ENCODE measurements around the gene DNAH6.

Gene DNAH6

GRCh38 chr2:84631047-84631446 lies 114.7 kb downstream of the DNAH6 start:
- DNase-seq: peak; percentile 81

- no peak for DNase-seq
Measured at GRCh38 chr2:84631985-84632384, 115.7 kb downstream of the DNAH6 start.

- no peak for DNase-seq
Measured at GRCh38 chr2:84636080-84636971, 120.0 kb downstream of the DNAH6 start.

- DNase-seq: no peak
Measured at GRCh38 chr2:84639751-84640150, 123.5 kb downstream of the DNAH6 start.

- DNase-seq: peak; percentile 16
Measured at GRCh38 chr2:84640411-84640810, 124.1 kb downstream of the DNAH6 start.

- no peak for DNase-seq
Measured at GRCh38 chr2:84641021-84641420, 124.7 kb downstream of the DNAH6 start.

GRCh38 chr2:84643991-84644390 lies 127.7 kb downstream of the DNAH6 start:
- DNase-seq: no peak

- DNase-seq: no peak
Measured at GRCh38 chr2:84646514-84646913, 130.2 kb downstream of the DNAH6 start.

GRCh38 chr2:84647267-84647666 lies 131.0 kb downstream of the DNAH6 start:
- no peak for DNase-seq

GRCh38 chr2:84649058-84649457 lies 132.8 kb downstream of the DNAH6 start:
- no peak for DNase-seq

- DNase-seq: no peak
Measured at GRCh38 chr2:84649487-84650142, 133.3 kb downstream of the DNAH6 start.

GRCh38 chr2:84652431-84652830 lies 136.1 kb downstream of the DNAH6 start:
- no peak for DNase-seq

GRCh38 chr2:84653302-84653701 lies 137.0 kb downstream of the DNAH6 start:
- DNase-seq: no peak

- DNase-seq: no peak
Measured at GRCh38 chr2:84654414-84654813, 138.1 kb downstream of the DNAH6 start.

- no peak for DNase-seq
Measured at GRCh38 chr2:84669122-84669521, 152.8 kb downstream of the DNAH6 start.

- DNase-seq: no peak
Measured at GRCh38 chr2:84674099-84674498, 157.8 kb downstream of the DNAH6 start.

- DNase-seq: no peak
Measured at GRCh38 chr2:84674586-84674985, 158.3 kb downstream of the DNAH6 start.

- no peak for DNase-seq
Measured at GRCh38 chr2:84676295-84676694, 160.0 kb downstream of the DNAH6 start.

- no peak for DNase-seq
Measured at GRCh38 chr2:84678214-84678613, 161.9 kb downstream of the DNAH6 start.

- DNase-seq: no peak
Measured at GRCh38 chr2:84686783-84687476, 170.6 kb downstream of the DNAH6 start.

- DNase-seq: no peak
Measured at GRCh38 chr2:84687498-84688149, 171.3 kb downstream of the DNAH6 start.

- DNase-seq: no peak
Measured at GRCh38 chr2:84690225-84690624, 173.9 kb downstream of the DNAH6 start.

- no peak for DNase-seq
Measured at GRCh38 chr2:84694088-84694622, 177.9 kb downstream of the DNAH6 start.
